ENCODE results near the gene RBFA. TPM values are rescaled to one million over a fixed set of nuclear protein-coding genes. Genes with fewer than 3 reads are reported as not detected.
A peak's percentile ranks its signal among the peaks of the same experiment; 100 is the strongest.

Gene RBFA
- total and polyA plus RNA-seq, 2 of the 13 experiments (the other 11 are each of a cell fraction or from before 2014, with no cell fraction given) = 29.7 to 42.4 TPM

- TF ChIP-seq RNF2 (conservative IDR thresholded peaks at IDR 0.05; ENCODE audit: low read depth) = peak; percentile 88
- no peak for TF ChIP-seq SNRNP70 (IDR thresholded peaks at IDR 0.05; ENCODE audit: low read depth, low read length)
- no peak for TF ChIP-seq NFIC (IDR thresholded peaks at IDR 0.05; ENCODE audit: low read length)
- TF ChIP-seq CHD4 (IDR thresholded peaks at IDR 0.05; ENCODE audit: borderline replicate concordance, low read length) = no peak
- TF ChIP-seq ZNF484 (CRISPR knock-in tag; IDR thresholded peaks at IDR 0.05; ENCODE audit: borderline replicate concordance, low read depth) = no peak
- TF ChIP-seq GATAD2A (CRISPR knock-in tag; IDR thresholded peaks at IDR 0.05) = no peak
- TF ChIP-seq, protein P1, sequence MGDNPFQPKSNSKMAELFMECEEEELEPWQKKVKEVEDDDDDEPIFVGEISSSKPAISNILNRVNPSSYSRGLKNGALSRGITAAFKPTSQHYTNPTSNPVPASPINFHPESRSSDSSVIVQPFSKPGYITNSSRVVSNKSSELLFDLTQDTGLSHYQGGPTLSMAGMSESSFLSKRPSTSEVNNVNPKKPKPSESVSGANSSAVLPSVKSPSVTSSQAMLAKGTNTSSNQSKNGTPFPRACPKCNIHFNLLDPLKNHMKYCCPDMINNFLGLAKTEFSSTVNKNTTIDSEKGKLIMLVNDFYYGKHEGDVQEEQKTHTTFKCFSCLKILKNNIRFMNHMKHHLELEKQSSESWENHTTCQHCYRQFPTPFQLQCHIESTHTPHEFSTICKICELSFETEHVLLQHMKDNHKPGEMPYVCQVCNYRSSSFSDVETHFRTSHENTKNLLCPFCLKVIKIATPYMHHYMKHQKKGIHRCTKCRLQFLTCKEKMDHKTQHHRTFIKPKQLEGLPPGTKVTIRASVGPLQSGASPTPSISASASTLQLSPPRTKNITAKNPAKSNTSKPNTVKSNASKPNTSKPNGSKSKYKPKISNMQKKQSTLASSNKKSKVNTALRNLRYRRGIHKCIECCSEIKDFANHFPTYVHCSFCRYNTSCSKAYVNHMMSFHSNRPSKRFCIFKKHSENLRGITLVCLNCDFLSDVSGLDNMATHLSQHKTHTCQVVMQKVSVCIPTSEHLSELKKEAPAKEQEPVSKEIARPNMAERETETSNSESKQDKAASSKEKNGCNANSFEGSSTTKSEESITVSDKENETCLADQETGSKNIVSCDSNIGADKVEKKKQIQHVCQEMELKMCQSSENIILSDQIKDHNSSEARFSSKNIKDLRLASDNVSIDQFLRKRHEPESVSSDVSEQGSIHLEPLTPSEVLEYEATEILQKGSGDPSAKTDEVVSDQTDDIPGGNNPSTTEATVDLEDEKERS (CRISPR knock-in tag; IDR thresholded peaks at IDR 0.05) = no peak
- TF ChIP-seq, protein P2, sequence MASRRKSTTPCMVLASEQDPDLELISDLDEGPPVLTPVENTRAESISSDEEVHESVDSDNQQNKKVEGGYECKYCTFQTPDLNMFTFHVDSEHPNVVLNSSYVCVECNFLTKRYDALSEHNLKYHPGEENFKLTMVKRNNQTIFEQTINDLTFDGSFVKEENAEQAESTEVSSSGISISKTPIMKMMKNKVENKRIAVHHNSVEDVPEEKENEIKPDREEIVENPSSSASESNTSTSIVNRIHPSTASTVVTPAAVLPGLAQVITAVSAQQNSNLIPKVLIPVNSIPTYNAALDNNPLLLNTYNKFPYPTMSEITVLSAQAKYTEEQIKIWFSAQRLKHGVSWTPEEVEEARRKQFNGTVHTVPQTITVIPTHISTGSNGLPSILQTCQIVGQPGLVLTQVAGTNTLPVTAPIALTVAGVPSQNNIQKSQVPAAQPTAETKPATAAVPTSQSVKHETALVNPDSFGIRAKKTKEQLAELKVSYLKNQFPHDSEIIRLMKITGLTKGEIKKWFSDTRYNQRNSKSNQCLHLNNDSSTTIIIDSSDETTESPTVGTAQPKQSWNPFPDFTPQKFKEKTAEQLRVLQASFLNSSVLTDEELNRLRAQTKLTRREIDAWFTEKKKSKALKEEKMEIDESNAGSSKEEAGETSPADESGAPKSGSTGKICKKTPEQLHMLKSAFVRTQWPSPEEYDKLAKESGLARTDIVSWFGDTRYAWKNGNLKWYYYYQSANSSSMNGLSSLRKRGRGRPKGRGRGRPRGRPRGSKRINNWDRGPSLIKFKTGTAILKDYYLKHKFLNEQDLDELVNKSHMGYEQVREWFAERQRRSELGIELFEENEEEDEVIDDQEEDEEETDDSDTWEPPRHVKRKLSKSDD (CRISPR knock-in tag; IDR thresholded peaks at IDR 0.05; ENCODE audit: low read depth) = no peak
- no peak for TF ChIP-seq ZNF724P (CRISPR knock-in tag; IDR thresholded peaks at IDR 0.05; ENCODE audit: borderline replicate concordance)
- TF ChIP-seq, protein P3, sequence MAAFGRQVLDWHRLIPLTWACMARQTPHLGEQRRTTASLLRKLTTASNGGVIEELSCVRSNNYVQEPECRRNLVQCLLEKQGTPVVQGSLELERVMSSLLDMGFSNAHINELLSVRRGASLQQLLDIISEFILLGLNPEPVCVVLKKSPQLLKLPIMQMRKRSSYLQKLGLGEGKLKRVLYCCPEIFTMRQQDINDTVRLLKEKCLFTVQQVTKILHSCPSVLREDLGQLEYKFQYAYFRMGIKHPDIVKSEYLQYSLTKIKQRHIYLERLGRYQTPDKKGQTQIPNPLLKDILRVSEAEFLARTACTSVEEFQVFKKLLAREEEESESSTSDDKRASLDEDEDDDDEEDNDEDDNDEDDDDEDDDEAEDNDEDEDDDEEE (CRISPR knock-in tag; IDR thresholded peaks at IDR 0.05) = no peak
- TF ChIP-seq REXO4 (CRISPR knock-in tag; IDR thresholded peaks at IDR 0.05; ENCODE audit: borderline replicate concordance) = no peak
- no peak for TF ChIP-seq TCF12 (IDR thresholded peaks at IDR 0.05)
- TF ChIP-seq TCF12 (CRISPR knock-in tag; IDR thresholded peaks at IDR 0.05) = peak; percentile 44; the same call in 1 of the 2 replicates
- peak; percentile 63; the same call in 1 of the 2 replicates for TF ChIP-seq DR1 (CRISPR knock-in tag; IDR thresholded peaks at IDR 0.05)
- peak; percentile 81 for TF ChIP-seq POLR2AphosphoS5 (IDR thresholded peaks at IDR 0.05; ENCODE audit: low read depth, low read length)
- TF ChIP-seq, protein P4, sequence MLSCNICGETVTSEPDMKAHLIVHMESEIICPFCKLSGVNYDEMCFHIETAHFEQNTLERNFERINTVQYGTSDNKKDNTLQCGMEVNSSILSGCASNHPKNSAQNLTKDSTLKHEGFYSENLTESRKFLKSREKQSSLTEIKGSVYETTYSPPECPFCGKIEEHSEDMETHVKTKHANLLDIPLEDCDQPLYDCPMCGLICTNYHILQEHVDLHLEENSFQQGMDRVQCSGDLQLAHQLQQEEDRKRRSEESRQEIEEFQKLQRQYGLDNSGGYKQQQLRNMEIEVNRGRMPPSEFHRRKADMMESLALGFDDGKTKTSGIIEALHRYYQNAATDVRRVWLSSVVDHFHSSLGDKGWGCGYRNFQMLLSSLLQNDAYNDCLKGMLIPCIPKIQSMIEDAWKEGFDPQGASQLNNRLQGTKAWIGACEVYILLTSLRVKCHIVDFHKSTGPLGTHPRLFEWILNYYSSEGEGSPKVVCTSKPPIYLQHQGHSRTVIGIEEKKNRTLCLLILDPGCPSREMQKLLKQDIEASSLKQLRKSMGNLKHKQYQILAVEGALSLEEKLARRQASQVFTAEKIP (CRISPR knock-in tag; IDR thresholded peaks at IDR 0.05; ENCODE audit: borderline replicate concordance) = no peak
- TF ChIP-seq LRRFIP1 (CRISPR knock-in tag; conservative IDR thresholded peaks at IDR 0.05) = no peak
- peak; percentile 64 for TF ChIP-seq NR2C2 (CRISPR knock-in tag; IDR thresholded peaks at IDR 0.05; ENCODE audit: borderline replicate concordance)
Observed at GRCh38 chr18:80034068-80034851, at the start of gene RBFA (continued).

All from HepG2 (cell line).